Measurements from ENCODE around the gene KDM2A. TPM values are rescaled to one million over a fixed set of nuclear protein-coding genes. Genes with fewer than 3 reads are reported as not detected.

The KDM2A gene
- total RNA-seq, 2 donors from 2014 or later, result 50.3 to 97.6 TPM

DNA sequence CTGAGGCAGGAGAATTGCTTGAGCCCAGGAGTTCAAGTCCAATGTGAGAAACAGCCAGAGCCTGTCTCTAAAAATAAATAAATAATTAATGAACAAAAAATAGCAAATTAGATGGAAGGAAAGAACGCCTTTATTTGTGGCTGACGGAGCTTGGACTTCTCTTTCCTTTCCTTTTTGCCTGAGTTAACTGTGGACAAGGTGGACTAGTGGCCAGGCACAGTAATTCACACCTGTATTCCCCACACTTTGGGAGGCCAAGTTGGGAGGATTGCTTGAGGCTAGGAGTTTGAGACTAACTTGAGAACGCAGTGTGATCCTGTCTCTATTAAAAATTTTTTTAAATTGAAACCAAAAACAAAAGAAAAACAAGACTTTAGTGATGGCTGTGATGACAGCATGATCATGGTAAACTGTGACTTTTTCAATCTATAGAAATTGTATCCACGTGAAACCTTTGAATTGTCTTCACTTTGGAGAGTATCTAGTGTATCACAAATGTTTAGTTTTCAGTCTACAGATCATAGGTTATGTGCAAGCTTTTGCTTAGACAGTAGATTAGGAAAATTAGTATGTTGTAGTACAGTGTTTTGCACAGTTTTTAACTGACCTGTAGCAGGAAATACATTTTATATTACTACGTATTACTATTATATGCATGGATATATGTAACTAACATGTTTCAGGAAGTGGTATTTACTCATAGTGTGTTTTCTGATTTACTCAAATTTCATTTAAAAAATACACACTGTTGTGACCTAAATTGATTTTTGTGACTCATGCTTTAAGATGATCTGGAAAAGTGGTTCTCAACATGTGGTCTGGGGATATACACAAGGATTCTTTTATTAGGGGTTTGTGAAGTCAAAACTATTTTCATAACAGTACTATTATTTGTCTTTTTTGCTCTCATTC is 42.1 kb downstream of the KDM2A start:
- Histone ChIP-seq H3K27me3 (replicated peaks; ENCODE audit: insufficient read depth) (no peaks in the 10 kb centered on the region), H3K4me3 (no peak overlapping the region), H3K4me1 (replicated peaks) (no peaks in the 10 kb centered on the region), H3K27ac (no peak overlapping the region), H3K36me3 (no peaks in the 10 kb centered on the region), H3K9me3 (no peaks in the 10 kb centered on the region)
- WGBS, result 89% methylated on average over 5 of the region's 5 CpGs
- intact Hi-C loops (cut with DNase I), result loop anchor here (5.0 to 10.0 kb wide), 2 partner anchors 44 to 76 kb away; partner anchors contain the start of gene KDM2A
- no peak for DNase-seq (ENCODE audit: low spot score)
- no peak for TF ChIP-seq CTCF (IDR thresholded peaks at IDR 0.05)
- TF ChIP-seq POLR2A (IDR thresholded peaks at IDR 0.05), result no peak
- TF ChIP-seq POLR2AphosphoS5 (IDR thresholded peaks at IDR 0.05), result no peak

DNA sequence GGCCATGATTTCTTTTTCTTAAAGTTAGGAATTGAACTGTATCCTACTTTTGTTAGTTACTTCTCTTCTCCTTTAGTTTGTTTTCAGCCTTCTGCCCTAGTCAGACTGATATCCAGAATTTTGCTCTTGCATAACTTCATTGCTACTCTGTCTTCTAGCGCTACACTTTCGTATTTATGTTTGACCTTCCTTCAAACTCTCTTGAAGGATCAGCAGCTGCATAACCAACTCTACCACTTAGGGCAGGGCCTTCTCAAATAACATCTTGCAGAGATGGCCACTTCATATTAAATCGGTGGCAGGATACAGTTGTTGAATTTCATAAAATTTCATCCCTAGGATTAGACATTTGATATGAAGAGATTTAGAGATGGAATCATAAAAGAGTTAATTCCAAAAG is 43.9 kb downstream of the KDM2A start:
- TF ChIP-seq POLR2A (IDR thresholded peaks at IDR 0.05) (no peak), POLR2AphosphoS5 (IDR thresholded peaks at IDR 0.05) (no peak), CTCF (IDR thresholded peaks at IDR 0.05) (no peak)
- Histone ChIP-seq H3K27me3 (replicated peaks; ENCODE audit: insufficient read depth) (no peaks in the 10 kb centered on the region), H3K4me1 (replicated peaks) (no peaks in the 10 kb centered on the region), H3K4me3 (no peak overlapping the region), H3K36me3 (no peaks in the 10 kb centered on the region), H3K9me3 (no peaks in the 10 kb centered on the region), H3K27ac (no peak overlapping the region)
- intact Hi-C loops (cut with DNase I), result loop anchor here (5.0 to 10.0 kb wide), 2 partner anchors 46 to 78 kb away; partner anchors contain the start of gene KDM2A
- 93% methylated on average over 3 of the region's 3 CpGs for WGBS
- no peak for DNase-seq (ENCODE audit: low spot score)

DNA sequence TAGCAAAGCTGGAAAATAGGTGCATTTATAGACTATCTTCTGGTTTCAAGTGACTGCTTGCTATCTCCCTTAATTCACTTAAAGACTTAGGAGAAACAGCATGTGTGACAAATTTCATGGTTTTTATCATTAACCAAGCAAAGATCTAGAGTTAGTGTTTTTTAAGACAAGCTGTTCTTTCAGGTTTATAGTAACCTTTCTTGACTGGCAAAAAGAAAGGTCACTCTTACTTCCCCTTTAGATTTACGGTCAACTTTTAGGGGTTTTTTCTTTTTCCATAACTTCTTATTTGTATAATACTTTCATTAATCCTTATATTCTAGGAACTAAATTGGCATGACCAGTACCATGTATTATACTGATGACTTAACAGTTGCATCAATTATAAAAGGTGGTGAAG is 46.6 kb downstream of the KDM2A start:
- DNase-seq (ENCODE audit: low spot score), result no peak
- intact Hi-C loops (cut with DNase I), result loop anchor here (10.0 kb wide), 1 partner anchor 81 kb away; no protein-coding TSS in a partner anchor
- no peak overlapping the region for H3K27ac ChIP-seq
- H3K4me3 ChIP-seq, result no peak overlapping the region
- H3K27me3 ChIP-seq (replicated peaks; ENCODE audit: insufficient read depth), result no peaks in the 10 kb centered on the region
- no peaks in the 10 kb centered on the region for H3K36me3 ChIP-seq
- no peaks in the 10 kb centered on the region for H3K9me3 ChIP-seq
- no peaks in the 10 kb centered on the region for H3K4me1 ChIP-seq (replicated peaks)
- no peak for TF ChIP-seq CTCF (IDR thresholded peaks at IDR 0.05)
- no peak for TF ChIP-seq POLR2A (IDR thresholded peaks at IDR 0.05)
- no peak for TF ChIP-seq POLR2AphosphoS5 (IDR thresholded peaks at IDR 0.05)
- WGBS, result 69% methylated on average over 1 of the region's 1 CpG

DNA sequence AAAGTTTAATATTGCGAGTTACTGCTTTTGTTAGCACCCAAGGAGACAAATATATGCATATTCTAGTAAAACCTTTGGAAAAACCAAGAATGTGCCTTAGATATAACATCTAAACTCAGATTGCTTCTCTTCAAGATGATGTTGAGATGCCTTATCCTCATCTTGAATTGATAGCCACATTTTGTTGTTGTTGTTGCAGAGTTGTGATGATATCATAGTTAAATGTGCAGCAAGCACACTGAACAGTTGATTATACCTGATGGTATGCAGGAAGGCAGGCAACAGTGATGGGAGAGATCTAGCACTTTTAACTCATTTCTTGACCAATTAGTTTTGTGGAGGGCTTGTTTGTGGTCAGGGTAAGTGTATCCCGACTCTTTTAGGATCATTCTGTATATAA is 48.0 kb downstream of the KDM2A start:
- no peak for DNase-seq (ENCODE audit: low spot score)
- no peaks in the 10 kb centered on the region for H3K27me3 ChIP-seq (replicated peaks; ENCODE audit: insufficient read depth)
- no peaks in the 10 kb centered on the region for H3K36me3 ChIP-seq
- no peaks in the 10 kb centered on the region for H3K4me1 ChIP-seq (replicated peaks)
- H3K9me3 ChIP-seq, result no peaks in the 10 kb centered on the region
- TF ChIP-seq POLR2A (IDR thresholded peaks at IDR 0.05) (no peak), CTCF (IDR thresholded peaks at IDR 0.05) (no peak), POLR2AphosphoS5 (IDR thresholded peaks at IDR 0.05) (no peak)
- H3K27ac ChIP-seq, result no peak overlapping the region
- 93% methylated on average over 2 of the region's 2 CpGs for WGBS
- intact Hi-C loops (cut with DNase I), result loop anchor here (10.0 kb wide), 1 partner anchor 82 kb away; no protein-coding TSS in a partner anchor
- no peak overlapping the region for H3K4me3 ChIP-seq

Measured in prostate gland (tissue), 2 donors.